ENCODE measurements around the gene CHID1. TPM values are rescaled to one million over a fixed set of nuclear protein-coding genes. Genes with fewer than 3 reads are reported as not detected.

Gene CHID1
- total RNA-seq, 2 experiments from 2014 or later: 30.6 to 71.1 TPM

DNA sequence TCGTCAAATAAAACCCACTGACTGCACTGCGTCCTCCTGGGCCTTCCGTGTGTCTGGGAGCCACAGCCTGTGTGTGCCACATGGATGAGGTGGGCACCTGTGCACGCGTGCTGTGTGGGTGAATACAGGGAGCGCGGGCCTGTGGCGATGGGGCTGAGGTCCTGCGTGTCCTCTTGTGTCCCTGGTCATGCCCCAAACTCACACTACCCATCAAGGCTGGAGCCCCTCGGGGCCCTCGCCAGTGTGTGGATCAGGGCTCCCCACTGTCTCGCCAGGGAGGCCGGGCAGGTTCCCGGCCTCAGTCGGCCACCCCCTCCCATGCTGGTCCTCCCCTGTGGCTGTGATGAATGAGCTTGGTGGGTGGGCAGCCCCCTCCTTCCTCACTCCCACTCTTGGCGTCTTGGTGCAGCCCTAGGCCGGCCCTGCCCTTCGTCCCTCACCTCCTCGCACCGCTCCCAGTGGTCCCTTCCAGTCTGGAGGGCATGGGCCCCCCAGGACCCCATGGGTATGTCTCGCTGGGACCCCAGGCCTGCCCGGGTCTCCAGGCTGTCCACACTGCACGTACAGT is 78.6 kb downstream of the CHID1 start:
- POLR2A ChIA-PET: no interaction called here
- BruUV-seq (replicated peaks): no TSS peak
- intact Hi-C loops (cut with micrococcal nuclease; ENCODE audit: unreplicated experiment): no loop called here
- Histone ChIP-seq H2AFZ (ENCODE audit: low read length) (no peak overlapping the region), H3K4me1 (ENCODE audit: insufficient read depth, low read length, poor library complexity, severe bottlenecking) (peaks cover 29% of the 10 kb centered on the region), H3K27ac (ENCODE audit: low read depth, low read length, poor library complexity, severe bottlenecking) (no peak overlapping the region), H4K20me1 (ENCODE audit: insufficient read depth, low read length) (0 out of 2 replicates have a peak, but pooled peaks cover 3% of the 10 kb centered on the region), H3K9me3 (ENCODE audit: low read length) (no peaks in the 10 kb centered on the region), H3K4me2 (ENCODE audit: low read length) (no peak overlapping the region; the same call in 1 of the 2 replicates), H3K36me3 (ENCODE audit: insufficient read depth, low read length) (no peaks in the 10 kb centered on the region), H3K4me3 (ENCODE audit: low read depth, low read length, poor library complexity, severe bottlenecking) (no peak overlapping the region), H3K79me2 (ENCODE audit: insufficient read depth, low read depth, low read length) (no peaks in the 10 kb centered on the region), H3K9me2 (ENCODE audit: insufficient read depth, low read length) (no peaks in the 10 kb centered on the region)
- TF ChIP-seq, protein P1, sequence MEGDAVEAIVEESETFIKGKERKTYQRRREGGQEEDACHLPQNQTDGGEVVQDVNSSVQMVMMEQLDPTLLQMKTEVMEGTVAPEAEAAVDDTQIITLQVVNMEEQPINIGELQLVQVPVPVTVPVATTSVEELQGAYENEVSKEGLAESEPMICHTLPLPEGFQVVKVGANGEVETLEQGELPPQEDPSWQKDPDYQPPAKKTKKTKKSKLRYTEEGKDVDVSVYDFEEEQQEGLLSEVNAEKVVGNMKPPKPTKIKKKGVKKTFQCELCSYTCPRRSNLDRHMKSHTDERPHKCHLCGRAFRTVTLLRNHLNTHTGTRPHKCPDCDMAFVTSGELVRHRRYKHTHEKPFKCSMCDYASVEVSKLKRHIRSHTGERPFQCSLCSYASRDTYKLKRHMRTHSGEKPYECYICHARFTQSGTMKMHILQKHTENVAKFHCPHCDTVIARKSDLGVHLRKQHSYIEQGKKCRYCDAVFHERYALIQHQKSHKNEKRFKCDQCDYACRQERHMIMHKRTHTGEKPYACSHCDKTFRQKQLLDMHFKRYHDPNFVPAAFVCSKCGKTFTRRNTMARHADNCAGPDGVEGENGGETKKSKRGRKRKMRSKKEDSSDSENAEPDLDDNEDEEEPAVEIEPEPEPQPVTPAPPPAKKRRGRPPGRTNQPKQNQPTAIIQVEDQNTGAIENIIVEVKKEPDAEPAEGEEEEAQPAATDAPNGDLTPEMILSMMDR (conservative IDR thresholded peaks at IDR 0.05; ENCODE audit: low read length): no peak
- TF ChIP-seq EZH2phosphoT487 (IDR thresholded peaks at IDR 0.05; ENCODE audit: borderline replicate concordance, low read depth, low read length): no peak
- CTCF ChIA-PET (ENCODE audit: unreplicated experiment): no interaction called here
- DNase-seq (ENCODE audit: low spot score): no peak

DNA sequence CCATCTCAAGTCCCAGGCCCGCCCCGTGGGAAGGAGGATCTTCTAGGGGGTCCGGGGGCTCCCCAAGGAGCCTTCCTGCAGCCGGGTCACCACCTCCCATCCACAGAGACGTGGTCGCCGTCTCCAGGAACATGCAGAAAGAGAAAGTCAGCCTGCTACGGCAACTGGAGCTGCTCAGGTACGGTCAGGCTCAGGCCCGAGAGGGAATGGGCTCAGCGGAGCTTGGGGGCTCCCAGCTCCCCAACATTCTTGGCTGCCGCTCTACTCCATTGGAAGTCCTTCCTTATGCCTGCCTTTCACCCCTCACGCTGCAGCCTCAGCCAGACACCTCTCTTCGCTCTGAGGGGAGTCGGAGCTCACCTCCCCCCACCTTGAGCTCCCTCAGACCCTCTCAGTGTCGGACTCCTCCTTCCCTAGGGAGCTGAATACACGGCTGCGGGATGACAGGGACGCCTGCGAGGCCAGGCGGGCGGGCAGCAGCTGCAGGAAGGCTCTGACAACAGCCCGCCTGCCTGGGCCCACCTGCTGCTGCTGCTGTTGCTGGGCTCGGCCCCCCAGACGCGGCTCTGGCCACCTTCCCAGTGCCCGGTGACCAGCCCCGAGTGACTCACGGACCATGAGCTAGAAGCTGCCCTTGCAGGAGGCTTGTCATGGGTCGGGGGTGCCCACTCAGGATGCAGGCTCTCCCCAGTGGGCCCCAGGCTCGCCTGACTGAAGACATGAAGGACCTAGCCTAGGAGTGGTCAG is 79.3 kb downstream of the CHID1 start:
- TF ChIP-seq, protein P1 (conservative IDR thresholded peaks at IDR 0.05; ENCODE audit: low read length): no peak
- no peak for TF ChIP-seq EZH2phosphoT487 (IDR thresholded peaks at IDR 0.05; ENCODE audit: borderline replicate concordance, low read depth, low read length)
- CTCF ChIA-PET (ENCODE audit: unreplicated experiment): no interaction called here
- intact Hi-C loops (cut with micrococcal nuclease; ENCODE audit: unreplicated experiment): no loop called here

More for the DNA sequence above, 79.3 kb downstream of the CHID1 start:
- Histone ChIP-seq H2AFZ (ENCODE audit: low read length) (no peak overlapping the region), H3K4me1 (ENCODE audit: insufficient read depth, low read length, poor library complexity, severe bottlenecking) (peaks cover 36% of the 10 kb centered on the region), H3K9me2 (ENCODE audit: insufficient read depth, low read length) (no peaks in the 10 kb centered on the region), H3K27ac (ENCODE audit: low read depth, low read length, poor library complexity, severe bottlenecking) (no peak overlapping the region), H3K9me3 (ENCODE audit: low read length) (no peaks in the 10 kb centered on the region), H3K4me2 (ENCODE audit: low read length) (no peak overlapping the region), H3K79me2 (ENCODE audit: insufficient read depth, low read depth, low read length) (no peaks in the 10 kb centered on the region), H3K4me3 (ENCODE audit: low read depth, low read length, poor library complexity, severe bottlenecking) (no peak overlapping the region), H3K36me3 (ENCODE audit: insufficient read depth, low read length) (no peaks in the 10 kb centered on the region), H4K20me1 (ENCODE audit: insufficient read depth, low read length) (no peaks in the 10 kb centered on the region)
- POLR2A ChIA-PET: interaction anchor here (0.9 kb wide), 1 partner anchor 12 kb away, joined by 3 read pairs; no protein-coding TSS in a partner anchor
- no peak for DNase-seq (ENCODE audit: low spot score)
- no TSS peak for BruUV-seq (replicated peaks)

Data from OCI-LY7 (cell line).